Measurements from ENCODE around the gene CZIB. TPM values are rescaled to one million over a fixed set of nuclear protein-coding genes. Genes with fewer than 3 reads are reported as not detected.

The CZIB gene
- total and polyA plus RNA-seq, 2 of the 13 experiments (the other 11 are each of a cell fraction or from before 2014, with no cell fraction given): 49.2 to 67.0 TPM

GRCh38 chr1:53220962-53221286 is 490 bp upstream of the CZIB start:
- no peak overlapping the region for H2AFZ ChIP-seq (ENCODE audit: low read length)
- BruUV-seq (replicated peaks): TSS peak; percentile 96

More at GRCh38 chr1:53220962-53221286, 490 bp upstream of the CZIB start:
- Histone ChIP-seq H3K36me3 (replicated peaks in 1 of 2; ENCODE audit: control insufficient read depth in 1 of 2, insufficient read depth in 2 of 2, low read length in 2 of 2) (peaks cover 5 to 12% of the 10 kb centered on the region in 2 experiments; a peak in 4 of 5 replicates), H3K9me3 (ENCODE audit: low read length) (no peaks in the 10 kb centered on the region), H3K4me2 (ENCODE audit: low read depth, low read length) (peak overlapping the region; percentile 92), H4K20me1 (ENCODE audit: insufficient read depth, low read length) (no peaks in the 10 kb centered on the region), H3K4me3 (replicated peaks in 1 of 3; ENCODE audit: insufficient read depth in 1 of 3, low read depth in 2 of 3, low read length in 3 of 3) (peak overlapping the region; percentile 86 to 96 (median 95)), H3K27ac (ENCODE audit: extremely low read length, insufficient read depth, low read length) (peak overlapping the region; percentile 90), H3K27me3 (ENCODE audit: control insufficient read depth in 1 of 2, insufficient read depth in 2 of 2, low read length in 2 of 2) (no peaks in the 10 kb centered on the region), H3K9ac (ENCODE audit: insufficient read depth, low read depth, low read length) (peak overlapping the region; percentile 93), H3K79me2 (ENCODE audit: insufficient read depth, low read length) (peaks cover 9% of the 10 kb centered on the region), H3K4me1 (ENCODE audit: insufficient read depth, low read length) (peaks cover 25% of the 10 kb centered on the region)
- TF ChIP-seq REL (CRISPR knock-in tag; conservative IDR thresholded peaks at IDR 0.05) (peak; percentile 55; the same call in 1 of the 2 replicates), ZFP36L1 (CRISPR knock-in tag; IDR thresholded peaks at IDR 0.05) (peak; percentile 33; the same call in 1 of the 2 replicates), PHF5A (CRISPR knock-in tag; IDR thresholded peaks at IDR 0.05; ENCODE audit: low read depth, unreplicated experiment) (peak; percentile 6), PBX3 (CRISPR knock-in tag; IDR thresholded peaks at IDR 0.05; ENCODE audit: borderline replicate concordance) (no peak), ZNF17 (CRISPR knock-in tag; IDR thresholded peaks at IDR 0.05) (0 out of 2 replicates have a peak, but pooled peaks have one; percentile 54)
- TF ChIP-seq, protein P1, sequence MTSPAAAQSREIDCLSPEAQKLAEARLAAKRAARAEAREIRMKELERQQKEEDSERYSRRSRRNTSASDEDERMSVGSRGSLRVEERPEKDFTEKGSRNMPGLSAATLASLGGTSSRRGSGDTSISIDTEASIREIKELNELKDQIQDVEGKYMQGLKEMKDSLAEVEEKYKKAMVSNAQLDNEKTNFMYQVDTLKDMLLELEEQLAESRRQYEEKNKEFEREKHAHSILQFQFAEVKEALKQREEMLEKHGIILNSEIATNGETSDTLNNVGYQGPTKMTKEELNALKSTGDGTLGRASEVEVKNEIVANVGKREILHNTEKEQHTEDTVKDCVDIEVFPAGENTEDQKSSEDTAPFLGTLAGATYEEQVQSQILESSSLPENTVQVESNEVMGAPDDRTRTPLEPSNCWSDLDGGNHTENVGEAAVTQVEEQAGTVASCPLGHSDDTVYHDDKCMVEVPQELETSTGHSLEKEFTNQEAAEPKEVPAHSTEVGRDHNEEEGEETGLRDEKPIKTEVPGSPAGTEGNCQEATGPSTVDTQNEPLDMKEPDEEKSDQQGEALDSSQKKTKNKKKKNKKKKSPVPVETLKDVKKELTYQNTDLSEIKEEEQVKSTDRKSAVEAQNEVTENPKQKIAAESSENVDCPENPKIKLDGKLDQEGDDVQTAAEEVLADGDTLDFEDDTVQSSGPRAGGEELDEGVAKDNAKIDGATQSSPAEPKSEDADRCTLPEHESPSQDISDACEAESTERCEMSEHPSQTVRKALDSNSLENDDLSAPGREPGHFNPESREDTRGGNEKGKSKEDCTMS (CRISPR knock-in tag; conservative IDR thresholded peaks at IDR 0.05): no peak
- in situ Hi-C loops (cut with HindIII; ENCODE audit: extremely low pct_ligation_motif_present, low pct_unique_long_range_greater_than_20kb): no loop called here
- FAIRE-seq (no peak), DNase-seq (ENCODE audit: low spot score) (no peak), ATAC-seq (no peak)
- WGBS (ENCODE audit: low lambda C conversion rate): 8% methylated on average over 3 of the region's 3 CpGs
- intact Hi-C loops (cut with micrococcal nuclease; ENCODE audit: unreplicated experiment): loop anchor here (1.0 to 2.0 kb wide), 2 partner anchors 17 to 24 kb away; partner anchors contain the start of genes CPT2 and MAGOH
- ChIA-PET CTCF (ENCODE audit: low intra/inter-chr PET ratio, low total read pairs) (no interaction called here), POLR2A (interaction anchor here (0.6 to 1.6 kb wide), 7 partner anchors 9 to 294 kb away, joined by 3 to 5 read pairs (median 3); partner anchors contain the start of genes MAGOH and SCP2)

All from HepG2 (cell line).